Measurements from ENCODE around the gene ZCCHC18. TPM values are rescaled to one million over a fixed set of nuclear protein-coding genes. Genes with fewer than 3 reads are reported as not detected.
"Not testable (repeated sequence)": the region's sequence is repeated elsewhere in the genome, so short reads cannot be mapped to it uniquely, and the experiment has no call there.

ZCCHC18 gene
- polyA plus RNA-seq, 1 donor from 2014 or later: 15.4 TPM

- H3K4me1 Mint-ChIP-seq: peaks cover 6 to 19% (median 10%) of the 10 kb centered on the region in 3 donors
- peak overlapping the region in 3 of 4 donors; percentile 58 to 82 (median 61) for H3K4me3 Mint-ChIP-seq
- H3K36me3 Mint-ChIP-seq, H3K9me3 Mint-ChIP-seq, H3K27me3 Mint-ChIP-seq: not testable (repeated sequence)
- H3K27ac Mint-ChIP-seq: peak overlapping the region in 1 of 3 donors; percentile 6
Measured at GRCh38 chrX:104110491-104111240, 1.7 kb upstream of the ZCCHC18 start.

GRCh38 chrX:104113222-104113965 lies 1.1 kb downstream of the ZCCHC18 start:
- peaks cover 8 to 19% (median 8%) of the 10 kb centered on the region in 3 donors for H3K4me1 Mint-ChIP-seq
- no peaks in the 10 kb centered on the region for H3K36me3 Mint-ChIP-seq
- H3K4me3 Mint-ChIP-seq: peak overlapping the region; percentile 86 to 97 (median 92)
- no peaks in the 10 kb centered on the region for H3K9me3 Mint-ChIP-seq
- peaks cover 5% of the 10 kb centered on the region for H3K27me3 Mint-ChIP-seq
- peak overlapping the region in 2 of 3 donors; percentile 59 to 65 for H3K27ac Mint-ChIP-seq

- peaks cover 5 to 15% (median 13%) of the 10 kb centered on the region in 3 donors for H3K4me1 Mint-ChIP-seq
- no peaks in the 10 kb centered on the region for H3K9me3 Mint-ChIP-seq
- no peak overlapping the region for H3K27ac Mint-ChIP-seq
- peak overlapping the region in 1 of 4 donors; percentile 9 for H3K4me3 Mint-ChIP-seq
- H3K36me3 Mint-ChIP-seq: no peaks in the 10 kb centered on the region
- peaks cover 4% of the 10 kb centered on the region for H3K27me3 Mint-ChIP-seq
Measured at GRCh38 chrX:104117759-104118158, 5.4 kb downstream of the ZCCHC18 start.

- Mint-ChIP-seq H3K4me3 (no peak overlapping the region), H3K36me3 (no peaks in the 10 kb centered on the region), H3K4me1 (peaks cover 6 to 18% (median 16%) of the 10 kb centered on the region in 3 donors), H3K9me3 (no peaks in the 10 kb centered on the region), H3K27ac (no peak overlapping the region), H3K27me3 (peaks cover 3% of the 10 kb centered on the region)
Measured at GRCh38 chrX:104118765-104119164, 6.4 kb downstream of the ZCCHC18 start.

- no peaks in the 10 kb centered on the region for H3K9me3 Mint-ChIP-seq
- peak overlapping the region in 2 of 4 donors; percentile 26 to 34 for H3K4me3 Mint-ChIP-seq
- H3K4me1 Mint-ChIP-seq: peaks cover 24 to 38% (median 33%) of the 10 kb centered on the region in 3 donors
- H3K27ac Mint-ChIP-seq: peak overlapping the region in 2 of 3 donors; percentile 10 to 49
- peaks cover 2% of the 10 kb centered on the region for H3K27me3 Mint-ChIP-seq
- H3K36me3 Mint-ChIP-seq: peaks cover 5% of the 10 kb centered on the region
Measured at GRCh38 chrX:104122829-104123228, 10.5 kb downstream of the ZCCHC18 start.

GRCh38 chrX:104126856-104127255 lies 14.5 kb downstream of the ZCCHC18 start:
- H3K27ac Mint-ChIP-seq: peak overlapping the region in 1 of 3 donors; percentile 47
- H3K4me3 Mint-ChIP-seq: peak overlapping the region in 2 of 4 donors; percentile 43 to 61
- H3K9me3 Mint-ChIP-seq: no peaks in the 10 kb centered on the region
- H3K36me3 Mint-ChIP-seq: peaks cover 5% of the 10 kb centered on the region
- peaks cover 25 to 36% (median 28%) of the 10 kb centered on the region in 3 donors for H3K4me1 Mint-ChIP-seq
- peaks cover 2% of the 10 kb centered on the region for H3K27me3 Mint-ChIP-seq

- no peak overlapping the region for H3K27ac Mint-ChIP-seq
- no peaks in the 10 kb centered on the region for H3K9me3 Mint-ChIP-seq
- H3K27me3 Mint-ChIP-seq: peaks cover 2% of the 10 kb centered on the region
- no peak overlapping the region for H3K4me3 Mint-ChIP-seq
- no peaks in the 10 kb centered on the region for H3K36me3 Mint-ChIP-seq
- H3K4me1 Mint-ChIP-seq: peaks cover 10 to 20% (median 14%) of the 10 kb centered on the region in 3 donors
Measured at GRCh38 chrX:104130808-104131207, 18.5 kb downstream of the ZCCHC18 start.

- H3K4me1 Mint-ChIP-seq: peaks cover 1 to 18% (median 5%) of the 10 kb centered on the region in 3 donors
- H3K9me3 Mint-ChIP-seq: no peaks in the 10 kb centered on the region
- no peaks in the 10 kb centered on the region for H3K27me3 Mint-ChIP-seq
- H3K27ac Mint-ChIP-seq: no peak overlapping the region
- H3K36me3 Mint-ChIP-seq: no peaks in the 10 kb centered on the region
- no peak overlapping the region for H3K4me3 Mint-ChIP-seq
Measured at GRCh38 chrX:104134583-104135261, 22.4 kb downstream of the ZCCHC18 start.

- peaks cover 4 to 18% (median 5%) of the 10 kb centered on the region in 3 donors for H3K4me1 Mint-ChIP-seq
- no peaks in the 10 kb centered on the region for H3K27me3 Mint-ChIP-seq
- no peaks in the 10 kb centered on the region for H3K36me3 Mint-ChIP-seq
- H3K27ac Mint-ChIP-seq: no peak overlapping the region
- peaks cover 0 to 1% (median 0%) of the 10 kb centered on the region in 3 donors for H3K9me3 Mint-ChIP-seq
- no peak overlapping the region for H3K4me3 Mint-ChIP-seq
Measured at GRCh38 chrX:104135677-104136076, 23.4 kb downstream of the ZCCHC18 start.

GRCh38 chrX:104136241-104137019 lies 24.1 kb downstream of the ZCCHC18 start:
- Mint-ChIP-seq H3K27ac (peak overlapping the region in 1 of 3 donors; percentile 32), H3K36me3 (no peaks in the 10 kb centered on the region), H3K4me1 (peaks cover 4 to 18% (median 5%) of the 10 kb centered on the region in 3 donors), H3K4me3 (no peak overlapping the region), H3K27me3 (no peaks in the 10 kb centered on the region), H3K9me3 (peaks cover 0 to 1% (median 0%) of the 10 kb centered on the region in 3 donors)

- H3K9me3 Mint-ChIP-seq: peaks cover 0 to 1% (median 0%) of the 10 kb centered on the region in 3 donors
Measured at GRCh38 chrX:104137496-104137895, 25.2 kb downstream of the ZCCHC18 start.

GRCh38 chrX:104141087-104141760 lies 28.9 kb downstream of the ZCCHC18 start:
- Mint-ChIP-seq H3K4me1 (peaks cover 10 to 22% (median 15%) of the 10 kb centered on the region in 3 donors), H3K4me3 (no peak overlapping the region), H3K27me3 (no peaks in the 10 kb centered on the region), H3K9me3 (peaks cover 0 to 1% (median 0%) of the 10 kb centered on the region in 3 donors), H3K36me3 (peaks cover 1% of the 10 kb centered on the region), H3K27ac (no peak overlapping the region)

More at GRCh38 chrX:104137496-104137895, 25.2 kb downstream of the ZCCHC18 start:
- Mint-ChIP-seq H3K4me1 (peaks cover 3 to 22% (median 5%) of the 10 kb centered on the region in 3 donors), H3K4me3 (no peak overlapping the region), H3K36me3 (no peaks in the 10 kb centered on the region), H3K27ac (peak overlapping the region in 1 of 3 donors; percentile 67), H3K27me3 (no peaks in the 10 kb centered on the region)

- H3K27ac Mint-ChIP-seq: peak overlapping the region in 1 of 3 donors; percentile 36
- no peaks in the 10 kb centered on the region for H3K9me3 Mint-ChIP-seq
- H3K4me1 Mint-ChIP-seq: peaks cover 0 to 9% (median 4%) of the 10 kb centered on the region in 3 donors
- H3K27me3 Mint-ChIP-seq: no peaks in the 10 kb centered on the region
- no peaks in the 10 kb centered on the region for H3K36me3 Mint-ChIP-seq
- H3K4me3 Mint-ChIP-seq: no peak overlapping the region
Measured at GRCh38 chrX:104151037-104151436, 38.7 kb downstream of the ZCCHC18 start.

Data from IgD-negative memory B cell (primary cell).